Glomerular visceral epithelial cell (primary cell): ENCODE measurements around the gene IFIT3.
A peak's percentile ranks its signal among the peaks of the same experiment; 100 is the strongest.

Experiments used
- DNase-seq: peaks from one replicate; pipeline ENCODE4 v3.0.0-alpha.2; 2016; ENCODE audit errors: extremely low spot score

Gene IFIT3

DNA sequence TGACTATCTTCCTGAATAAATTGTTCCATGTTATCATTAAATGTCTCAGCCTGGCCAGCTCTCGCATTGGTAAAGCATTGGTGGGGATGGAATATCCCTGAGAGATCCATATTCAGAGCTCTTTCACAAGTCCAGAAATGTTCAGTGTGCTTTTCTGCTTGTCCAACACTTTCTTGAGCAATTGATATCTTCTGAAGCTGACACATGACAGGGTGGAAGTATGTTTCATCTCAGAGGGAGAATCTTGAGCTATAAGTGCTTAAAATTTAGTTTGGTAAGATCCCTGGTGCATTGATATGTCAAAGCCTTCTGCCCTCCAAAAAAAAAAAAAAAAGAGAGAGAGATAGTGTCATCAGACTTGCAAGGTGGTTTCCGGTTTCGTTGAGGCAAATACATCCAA lies 7.4 kb downstream of the IFIT3 start:
- no peak for DNase-seq

DNA sequence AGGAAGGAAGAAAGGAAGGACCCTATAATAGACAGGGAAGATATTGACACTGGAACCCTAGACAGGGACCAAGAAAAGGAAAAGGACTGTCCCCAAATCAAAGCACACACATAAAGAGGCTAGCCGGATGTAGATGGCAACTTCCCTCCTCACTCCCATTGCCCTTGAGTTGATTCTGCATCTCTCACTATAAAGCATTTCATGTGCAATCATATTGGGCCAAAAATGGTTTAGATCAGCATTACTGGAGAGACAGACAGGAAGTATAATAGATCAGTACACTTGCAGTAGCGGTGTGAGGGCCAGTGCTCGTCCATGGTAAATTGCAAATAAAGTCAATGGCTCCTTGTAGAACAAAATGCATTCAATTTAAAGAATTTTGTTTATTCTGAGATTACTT lies 8.4 kb downstream of the IFIT3 start:
- DNase-seq: no peak

DNA sequence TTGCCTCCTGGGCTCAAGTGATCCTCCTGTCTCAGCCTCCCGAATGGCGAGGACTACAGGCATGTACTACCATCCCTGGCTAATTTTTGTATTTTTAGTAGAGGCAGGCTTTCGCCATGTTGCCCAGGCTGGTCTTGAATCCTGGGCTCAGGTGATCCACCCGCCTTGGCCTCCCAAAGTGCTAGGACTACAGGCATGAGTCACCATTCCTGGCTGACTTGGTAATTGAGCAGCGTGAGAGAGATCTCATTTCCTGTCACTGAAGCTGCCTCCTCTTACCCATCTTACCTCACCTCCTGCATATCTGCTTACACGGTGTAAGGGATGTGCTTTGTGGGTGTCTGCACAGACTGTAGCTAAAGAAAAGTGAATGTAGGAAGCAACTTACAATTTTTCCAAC lies 9.7 kb downstream of the IFIT3 start:
- peak; percentile 89 for DNase-seq

- DNase-seq: no peak
Observed at GRCh38 chr10:89338713-89339112, 10.9 kb downstream of the IFIT3 start.

GRCh38 chr10:89339875-89340274 lies 12.1 kb downstream of the IFIT3 start:
- DNase-seq: no peak

GRCh38 chr10:89341649-89342048 lies 13.9 kb downstream of the IFIT3 start:
- DNase-seq: no peak

GRCh38 chr10:89342206-89342958 lies 14.6 kb downstream of the IFIT3 start:
- peak; percentile 69 for DNase-seq

DNA sequence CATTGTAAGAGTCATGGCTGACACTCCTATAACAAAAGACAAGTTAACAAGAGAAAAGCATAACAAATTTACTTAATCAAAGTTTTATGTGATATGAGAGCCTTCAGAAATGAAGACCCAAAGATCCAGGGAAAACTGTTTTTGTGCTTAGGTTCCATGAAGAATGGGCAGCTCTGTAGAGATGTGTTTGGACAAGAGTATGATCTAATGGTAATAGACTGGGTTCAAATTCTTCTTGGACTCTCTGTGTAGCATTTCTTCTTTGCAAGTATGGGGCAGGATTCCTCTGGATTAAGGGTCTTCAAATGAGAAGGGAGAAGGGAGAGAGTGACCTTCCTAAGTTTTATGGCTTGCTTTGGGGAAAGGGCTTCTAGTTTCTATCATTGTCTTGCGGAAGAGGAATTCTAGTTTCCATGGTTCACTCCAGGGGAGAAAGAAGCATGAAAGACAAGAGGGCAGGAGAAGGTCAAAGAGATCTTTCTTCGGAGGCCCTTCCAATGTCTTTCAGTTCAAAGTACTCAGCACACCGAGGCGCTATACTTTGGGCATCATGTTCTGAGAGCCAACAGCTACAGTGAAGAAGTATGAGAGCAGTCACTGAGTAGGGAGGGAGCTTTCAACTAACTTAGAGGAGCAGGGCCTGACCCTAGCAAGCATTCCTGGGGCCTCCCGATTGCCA lies 15.4 kb downstream of the IFIT3 start:
- DNase-seq: no peak

- no peak for DNase-seq
Observed at GRCh38 chr10:89344156-89344555, 16.4 kb downstream of the IFIT3 start.

GRCh38 chr10:89345367-89346000 lies 17.7 kb downstream of the IFIT3 start:
- DNase-seq: no peak

DNA sequence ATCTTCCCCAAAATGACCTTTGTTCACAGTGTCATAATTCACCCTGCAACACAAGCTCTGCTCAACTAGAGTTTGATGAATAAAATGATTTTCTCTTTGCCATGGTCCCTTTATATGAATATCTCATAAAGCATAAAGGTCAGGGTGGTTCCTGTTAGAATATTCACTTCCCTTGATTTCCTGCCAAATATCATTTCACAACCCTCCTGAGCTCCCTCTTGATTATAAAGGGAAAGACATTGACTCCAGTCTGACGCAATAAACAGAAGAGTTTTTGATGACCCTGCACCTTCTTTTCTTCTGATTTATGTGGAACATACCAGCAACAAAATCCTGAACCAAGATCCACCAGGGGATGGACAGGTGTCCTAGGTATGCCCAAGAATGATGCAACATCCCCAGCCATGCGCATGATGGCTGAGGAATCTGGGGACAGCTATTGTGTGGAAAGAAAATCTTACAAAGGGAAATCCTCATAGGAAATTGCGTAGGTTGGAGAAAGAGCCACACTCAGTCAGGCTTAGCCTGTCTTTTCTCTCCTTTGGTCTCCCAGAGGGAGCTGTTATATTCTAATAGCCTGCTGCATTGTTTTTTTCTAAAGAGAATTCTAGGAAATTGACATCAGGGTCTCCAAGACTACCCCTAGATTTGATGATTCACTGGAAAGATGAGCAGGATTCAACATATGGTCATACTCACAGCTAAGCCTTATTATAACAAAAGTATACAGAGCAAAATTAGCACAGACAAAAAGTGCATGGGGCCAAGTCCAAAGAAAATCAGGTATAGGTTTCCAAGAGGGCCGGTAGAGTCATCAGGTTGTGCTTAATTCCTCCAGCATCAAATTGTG lies 18.8 kb downstream of the IFIT3 start:
- no peak for DNase-seq

DNA sequence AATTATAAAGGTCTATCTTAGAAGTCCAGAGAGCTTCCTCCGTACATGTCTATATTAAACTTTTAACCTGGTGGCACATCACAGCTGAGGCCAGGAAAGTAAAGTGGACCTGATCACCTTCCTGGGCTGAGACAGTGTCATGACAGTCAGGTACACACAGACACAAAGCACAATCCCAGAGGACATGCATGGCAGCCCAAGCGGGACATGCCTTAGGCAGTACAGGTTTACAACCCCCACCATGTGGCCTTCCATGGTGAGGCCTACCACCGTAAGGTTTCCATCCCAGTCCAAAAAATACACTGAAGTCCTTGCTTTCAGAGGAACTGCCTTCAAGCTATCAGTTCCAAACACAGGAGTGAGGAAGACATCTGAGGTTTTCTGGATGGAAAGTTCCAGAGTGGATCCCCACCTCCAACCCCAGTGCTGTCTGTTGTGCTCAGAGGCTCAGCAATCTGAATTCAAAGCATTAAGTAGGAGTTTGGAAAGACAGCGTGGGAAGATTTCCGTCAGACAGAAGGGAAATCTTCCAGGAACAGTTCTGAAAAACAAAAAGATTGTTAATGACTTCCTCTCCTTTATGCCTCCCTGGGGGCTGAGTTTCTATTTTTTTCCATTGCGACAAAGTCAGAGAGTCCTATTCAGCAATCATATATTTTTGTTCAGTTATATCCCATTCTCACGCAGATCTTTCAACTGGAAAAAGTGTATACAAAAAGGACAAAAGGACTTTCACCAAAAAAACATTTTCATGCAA lies 20.1 kb downstream of the IFIT3 start:
- no peak for DNase-seq

GRCh38 chr10:89348481-89348880 lies 20.7 kb downstream of the IFIT3 start:
- DNase-seq: no peak

GRCh38 chr10:89348975-89349374 lies 21.2 kb downstream of the IFIT3 start:
- DNase-seq: no peak

DNA sequence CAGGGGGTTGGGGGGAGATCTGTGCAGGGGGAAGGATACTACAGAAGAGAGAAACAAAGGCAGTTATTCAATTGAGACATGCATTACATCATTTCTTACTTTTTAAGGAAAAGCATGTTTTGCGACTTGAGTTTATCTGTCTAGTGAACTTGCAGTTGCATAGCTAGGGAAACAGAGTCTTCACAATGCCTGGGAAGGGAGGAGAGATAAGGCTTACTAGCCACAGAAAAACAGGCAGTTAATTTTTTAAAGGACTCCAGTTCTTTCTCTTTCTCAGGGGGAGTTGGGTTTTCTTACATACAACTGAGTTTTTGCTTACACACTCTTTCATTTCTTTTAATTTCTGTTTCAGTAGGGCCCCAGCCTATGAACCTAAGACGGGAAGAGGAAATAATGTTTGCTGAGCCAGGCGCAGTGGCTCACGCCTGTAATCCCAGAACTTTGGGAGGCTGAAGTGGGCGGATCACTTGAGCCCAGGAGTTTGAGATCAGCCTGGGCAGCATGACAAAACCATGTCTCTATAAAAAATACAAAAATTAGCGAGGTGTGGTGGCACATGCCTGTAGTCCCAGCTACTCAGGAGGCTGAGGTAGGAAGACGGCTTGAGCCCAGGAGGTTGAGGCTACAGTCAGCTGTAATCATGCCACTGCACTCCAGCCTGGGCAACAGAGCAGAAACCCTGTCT lies 23.0 kb downstream of the IFIT3 start:
- peak; percentile 68 for DNase-seq

GRCh38 chr10:89351412-89351779 lies 23.6 kb downstream of the IFIT3 start:
- peak; percentile 49 for DNase-seq

DNA sequence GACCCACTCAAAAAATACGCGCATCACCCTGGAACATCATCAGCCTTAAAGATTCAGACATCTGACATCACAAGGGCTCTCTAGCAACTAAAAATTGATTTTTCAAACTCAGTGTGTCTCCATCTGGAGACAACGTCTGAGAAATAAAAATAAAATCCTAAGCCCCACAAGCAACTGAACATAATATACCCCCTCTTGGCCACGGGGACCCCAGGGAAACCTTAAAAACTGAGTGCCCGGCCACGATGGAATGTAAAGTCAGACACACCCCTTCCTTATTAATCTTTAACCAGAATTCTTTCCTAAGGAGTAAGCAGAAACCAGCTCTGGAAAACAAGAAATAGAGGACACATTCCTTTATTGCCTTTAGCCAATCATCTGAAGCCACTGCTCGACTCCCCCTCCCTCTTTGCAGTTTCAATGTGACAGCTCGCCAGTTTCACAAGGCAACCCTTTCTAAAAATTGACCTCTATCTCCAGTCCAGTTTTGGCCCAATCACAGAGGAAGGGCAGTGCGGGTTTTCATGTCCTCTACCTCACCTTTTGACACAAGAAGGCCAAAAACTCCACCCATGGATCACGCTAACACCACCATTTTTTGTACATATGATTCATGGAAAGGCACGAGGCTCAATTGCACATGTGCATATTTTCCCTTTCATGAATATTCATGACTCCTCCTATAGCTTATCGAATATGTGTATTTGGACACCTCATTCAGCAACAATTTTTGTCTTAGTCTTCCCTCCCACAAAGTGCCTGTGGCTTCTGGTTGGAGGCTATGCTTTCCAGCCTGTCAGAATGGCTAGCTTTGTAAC lies 24.2 kb downstream of the IFIT3 start:
- peak; percentile 89 for DNase-seq

DNA sequence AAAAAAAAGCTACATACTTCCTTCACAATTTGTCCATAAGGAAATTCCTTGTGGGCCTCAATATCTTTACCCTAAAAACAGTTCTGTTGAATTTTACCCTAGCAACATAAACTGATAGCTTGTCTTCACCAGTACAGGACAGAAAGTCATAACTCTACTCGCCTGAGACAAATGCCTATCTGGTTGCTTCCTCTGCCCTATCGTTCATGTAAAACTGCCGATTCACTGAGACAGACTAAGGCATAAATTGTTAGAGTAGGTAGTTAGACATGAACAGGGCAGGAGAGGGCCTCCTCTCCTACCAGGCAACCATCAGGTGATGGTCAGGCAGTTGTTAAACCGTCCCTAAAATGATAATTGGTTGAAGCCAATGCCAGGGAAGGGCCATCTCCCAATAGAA lies 25.0 kb downstream of the IFIT3 start:
- DNase-seq: no peak

DNA sequence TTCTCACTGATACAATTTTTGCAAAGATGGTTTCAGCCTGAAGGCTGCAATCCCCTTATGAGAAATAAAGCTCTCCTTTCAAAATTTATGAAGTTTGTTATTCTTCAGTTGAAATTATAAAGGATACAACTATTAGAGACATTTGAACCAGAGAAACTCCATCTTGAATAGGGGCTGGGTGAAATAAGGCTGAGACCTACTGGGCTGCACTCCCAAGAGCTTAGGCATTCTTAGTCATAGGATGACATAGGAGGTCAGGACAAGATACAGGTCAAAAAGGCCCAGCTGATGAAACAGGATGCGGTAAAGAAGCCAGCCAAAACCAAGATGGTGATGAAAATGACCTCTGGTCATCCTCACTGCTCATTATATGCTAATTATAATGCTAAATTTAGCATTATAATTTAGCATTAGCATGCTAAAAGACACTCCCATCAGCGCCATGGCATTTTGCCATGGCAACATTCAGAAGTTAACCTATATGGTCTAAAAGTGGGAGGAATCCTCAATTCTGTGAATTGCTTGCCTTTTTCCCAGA lies 27.7 kb downstream of the IFIT3 start:
- no peak for DNase-seq

DNA sequence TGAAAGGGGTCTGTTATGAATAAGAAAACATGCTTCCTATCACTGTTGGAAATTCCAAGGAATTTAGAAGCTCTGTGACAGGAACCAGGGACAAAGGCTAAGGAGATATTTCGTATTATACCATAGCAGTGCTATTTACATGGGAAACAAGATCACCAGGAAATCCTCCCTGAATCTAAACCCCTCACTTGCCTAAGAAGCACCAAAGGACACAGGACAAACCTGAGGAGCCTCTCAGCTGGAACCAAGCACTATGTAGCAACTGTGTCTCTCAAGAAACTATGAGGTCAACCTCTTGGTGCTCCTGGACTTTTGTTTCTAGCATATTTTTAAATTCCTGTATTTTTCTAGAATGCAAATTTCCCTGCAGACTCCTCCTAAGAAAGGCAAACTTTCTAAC lies 29.3 kb downstream of the IFIT3 start:
- DNase-seq: no peak
